ENCODE results near the gene ADAMTSL1. TPM values are rescaled to one million over a fixed set of nuclear protein-coding genes. Genes with fewer than 3 reads are reported as not detected.

Gene ADAMTSL1
- total RNA-seq, 1 experiment from 2014 or later: not detected

- no peaks in the 10 kb centered on the region for H3K79me2 ChIP-seq (ENCODE audit: insufficient read depth, low read length)
- H3K27ac ChIP-seq (ENCODE audit: low read depth, low read length): no peak overlapping the region
- DNase-seq (ENCODE audit: low read depth, low spot score) (no peak), ATAC-seq (no peak)
- H3K27me3 ChIP-seq (ENCODE audit: insufficient read depth, low read length): no peaks in the 10 kb centered on the region
- intact Hi-C loops (cut with micrococcal nuclease): no loop called here
- H3K9ac ChIP-seq (ENCODE audit: low read length): no peak overlapping the region
- CTCF ChIA-PET: no interaction called here
- BruUV-seq (replicated peaks): no TSS peak
- H3K9me2 ChIP-seq (ENCODE audit: insufficient read depth): no peaks in the 10 kb centered on the region
- H3K4me3 ChIP-seq (replicated peaks in 1 of 2; ENCODE audit: low read depth in 1 of 2, low read length in 2 of 2): no peak overlapping the region
- H3K4me2 ChIP-seq (ENCODE audit: low read length): no peak overlapping the region
- H3K36me3 ChIP-seq (ENCODE audit: control insufficient read depth in 1 of 2, insufficient read depth in 2 of 2, low read length in 2 of 2): no peaks in the 10 kb centered on the region
- H3K4me1 ChIP-seq (ENCODE audit: control insufficient read depth in 1 of 2, insufficient read depth in 2 of 2, low read length in 2 of 2): no peaks in the 10 kb centered on the region
- RAD21 ChIA-PET (ENCODE audit: low non-redundant PET in 1 of 2, low total read pairs in 2 of 2, uncharacterized antibody in 2 of 2, unreplicated experiment in 2 of 2): no interaction called here
- POLR2A ChIA-PET: no interaction called here
- TF ChIP-seq TCF7L2 (IDR thresholded peaks at IDR 0.05; ENCODE audit: borderline replicate concordance, extremely low read depth, insufficient read depth, insufficient read length) (no peak), ZNF274 (IDR thresholded peaks at IDR 0.05; ENCODE audit: low read depth, low read length) (no peak), JUND (IDR thresholded peaks at IDR 0.05) (no peak), CTCF (IDR thresholded peaks at IDR 0.05 in 2 of 3, conservative IDR thresholded peaks at IDR 0.05 in 1 of 3; ENCODE audit: borderline replicate concordance in 1 of 3, insufficient read depth in 1 of 3, low read depth in 2 of 3, low read length in 2 of 3) (no peak), EGR1 (IDR thresholded peaks at IDR 0.05; ENCODE audit: low read depth) (no peak), ZBTB33 (IDR thresholded peaks at IDR 0.05; ENCODE audit: extremely low read depth, insufficient replicate concordance, low read length) (no peak), SP1 (IDR thresholded peaks at IDR 0.05; ENCODE audit: low read depth) (no peak), SIN3A (IDR thresholded peaks at IDR 0.05; ENCODE audit: low read depth) (no peak), CEBPB (IDR thresholded peaks at IDR 0.05; ENCODE audit: low read depth) (no peak), ATF3 (IDR thresholded peaks at IDR 0.05) (no peak), ZFX (IDR thresholded peaks at IDR 0.05) (no peak), YY1 (IDR thresholded peaks at IDR 0.05; ENCODE audit: extremely low read depth, insufficient replicate concordance, low read depth, low read length) (no peak), POLR2A (IDR thresholded peaks at IDR 0.05; ENCODE audit: borderline replicate concordance, extremely low read depth, insufficient read depth, insufficient read length) (no peak), SRF (IDR thresholded peaks at IDR 0.05; ENCODE audit: low read depth) (no peak), ELF1 (IDR thresholded peaks at IDR 0.05; ENCODE audit: borderline replicate concordance, low read depth) (no peak), EZH2 (IDR thresholded peaks at IDR 0.05) (no peak)
- no peaks in the 10 kb centered on the region for H4K20me1 ChIP-seq (ENCODE audit: insufficient read depth)
- H3K9me3 ChIP-seq (ENCODE audit: control insufficient read depth in 1 of 2, insufficient read depth in 1 of 2, low read depth in 1 of 2, low read length in 2 of 2): no peaks in the 10 kb centered on the region
- H2AFZ ChIP-seq (ENCODE audit: low read depth, low read length, poor library complexity, severe bottlenecking): no peak overlapping the region
These were observed 35.0 kb upstream of the ADAMTSL1 start for GRCh38 chr9:18438951-18439350.
